Endothelial cell of umbilical vein (primary cell): ENCODE data around the gene PID1. TPM values are rescaled to one million over a fixed set of nuclear protein-coding genes. Genes with fewer than 3 reads are reported as not detected.

ENCODE experiments used
- BruUV-seq: library from RNA; stranded (reverse); fragments of 400-500 nt; replicated peaks from 2 replicates; lab custom pipeline; 2021; lab: Mats Ljungman, UMichigan
- CTCF ChIA-PET: fragments of 300-600, 350-600 bp; sonication (Branson Sonifier 250); formaldehyde crosslinking; loops from one replicate; lab custom pipeline; 2021; ENCODE audit warnings: antibody characterized with exemption, inconsistent platforms; lab: Charles Lee
- POLR2A ChIA-PET: fragments of 300-600, 350-600 bp; sonication (Branson Sonifier 250); formaldehyde crosslinking; loops from one replicate; lab custom pipeline; 2021; ENCODE audit warnings: antibody characterized with exemption, inconsistent platforms; lab: Charles Lee
- DNase-seq: peaks from one replicate; pipeline ENCODE4 v3.0.0-alpha.2; 2011; ENCODE audit warnings: low read depth, low spot score
- FAIRE-seq: peaks from 2 replicates; lab custom pipeline; 2011; peaks lifted over from hg19 to GRCh38; lab: Jason Lieb, UNC
- H2AFZ ChIP-seq: 2 replicates; pipeline ENCODE4 v1.6.0; 2012; ENCODE audit warnings: low read depth, low read length, control low read depth, inconsistent platforms
- H3K27ac ChIP-seq: 2 replicates; pipeline ENCODE4 v1.5.1; 2011; ENCODE audit warnings: low read depth, mild to moderate bottlenecking, control low read depth, low read length, moderate library complexity; ENCODE audit not compliant: insufficient read depth
- H3K27me3 ChIP-seq, 2 experiments: 2 replicates each; pipeline versions ENCODE4 v1.6.0 to v1.6.1; 2011; ENCODE audit warnings: low read length in 2 of 2, mixed read lengths in 1 of 2; ENCODE audit not compliant: control insufficient read depth in 2 of 2, insufficient read depth in 2 of 2
- H3K36me3 ChIP-seq, 2 experiments: 2 replicates in 1 of 2; 3 replicates in 1 of 2; pipeline ENCODE4 v1.5.1; 2011; ENCODE audit warnings: low read length in 2 of 2, mild to moderate bottlenecking in 1 of 2, moderate library complexity in 1 of 2; ENCODE audit not compliant: control insufficient read depth in 2 of 2, insufficient read depth in 2 of 2; ENCODE audit errors: extremely low read depth in 1 of 2
- H3K4me1 ChIP-seq: 3 replicates; pipeline ENCODE4 v1.5.1; 2011; ENCODE audit warnings: mild to moderate bottlenecking, low read length; ENCODE audit not compliant: control insufficient read depth, insufficient read depth; ENCODE audit errors: extremely low read depth
- H3K4me2 ChIP-seq: 2 replicates; pipeline ENCODE4 v1.6.1; 2011; ENCODE audit warnings: low read length, control low read depth, mixed read lengths; ENCODE audit not compliant: insufficient read depth
- H3K4me3 ChIP-seq, 3 experiments: fragments of 200-600 bp in 1 of 3; sonication (generic), shearing (Covaris generic) in 1 of 3; replicated peaks in 1 of 3; 2 replicates each; pipeline ENCODE4 v1.5.1; 2011 to 2016; ENCODE audit warnings: control low read depth in 3 of 3, low read length in 3 of 3, mild to moderate bottlenecking in 2 of 3, inconsistent platforms in 1 of 3, low read depth in 1 of 3, moderate library complexity in 1 of 3; ENCODE audit not compliant: insufficient read depth in 1 of 3
- H3K79me2 ChIP-seq: 2 replicates; pipeline ENCODE4 v1.6.0; 2012; ENCODE audit warnings: low read length, inconsistent platforms; ENCODE audit not compliant: control insufficient read depth, insufficient read depth
- H3K9ac ChIP-seq: replicated peaks from 2 replicates; pipeline ENCODE3; 2011; ENCODE audit warnings: low read length, control low read depth; ENCODE audit not compliant: insufficient read depth; ENCODE audit errors: extremely low read depth
- H3K9me1 ChIP-seq: replicated peaks from 3 replicates; pipeline ENCODE4 v1.6.0; 2011; ENCODE audit warnings: mild to moderate bottlenecking, low read length; ENCODE audit not compliant: control insufficient read depth, insufficient read depth; ENCODE audit errors: extremely low read depth
- H3K9me3 ChIP-seq: replicated peaks from 2 replicates; pipeline ENCODE4 v1.5.1; 2012; ENCODE audit warnings: low read length, inconsistent platforms; ENCODE audit not compliant: control insufficient read depth, insufficient read depth
- H4K20me1 ChIP-seq: replicated peaks from 2 replicates; pipeline ENCODE3; 2011; ENCODE audit warnings: mild to moderate bottlenecking, low read length; ENCODE audit not compliant: control insufficient read depth, insufficient read depth; ENCODE audit errors: extremely low read depth
- EZH2 ChIP-seq: IDR thresholded peaks from 2 replicates; pipeline ENCODE4 v1.6.1; 2012; ENCODE audit warnings: borderline replicate concordance, low read depth, mild to moderate bottlenecking, moderate library complexity, low read length, inconsistent platforms; ENCODE audit not compliant: severe bottlenecking
- FOS ChIP-seq: IDR thresholded peaks from 2 replicates; pipeline ENCODE4 v1.6.1; 2011; ENCODE audit warnings: mild to moderate bottlenecking, low read length, moderate library complexity, borderline replicate concordance; ENCODE audit not compliant: insufficient read depth
- GATA2 ChIP-seq: IDR thresholded peaks from 2 replicates; pipeline ENCODE4 v1.7.0; 2011; ENCODE audit warnings: low read depth, mild to moderate bottlenecking, moderate library complexity, mixed read lengths, low read length; ENCODE audit not compliant: insufficient read length, insufficient read depth
- JUN ChIP-seq: IDR thresholded peaks from 2 replicates; pipeline ENCODE4 v1.6.1; 2011; ENCODE audit warnings: borderline replicate concordance, low read depth; ENCODE audit not compliant: insufficient read length, insufficient read depth
- MYC ChIP-seq: IDR thresholded peaks from one replicate; pipeline ENCODE4 v1.6.1; 2011; ENCODE audit warnings: mild to moderate bottlenecking, low read depth, low read length
- POLR2A ChIP-seq: IDR thresholded peaks from 2 replicates; pipeline ENCODE4 v1.6.1; 2012; ENCODE audit warnings: low read depth, mild to moderate bottlenecking, control low read depth, low read length
- dilution Hi-C: fragments of 300-500 bp; cut with MboI; formaldehyde crosslinking; loops from one replicate; pipeline ENCODE4 v1.15.0; 2019; ENCODE audit warnings: low sequenced_read_pairs; ENCODE audit not compliant: extremely low pct_ligation_motif_present
- intact Hi-C: fragments of 100-400 bp; cut with micrococcal nuclease; formaldehyde crosslinking; loops from one replicate; pipeline ENCODE4 v1.10.0; 2022
- polyA plus RNA-seq, 4 experiments: library from polyadenylated mRNA; depleted of rRNA in 3 of 4; stranded (reverse) in 3 of 4; unstranded in 1 of 4; fragments of >200 nt; gene quantifications; 2 replicates each; pipeline versions ENCODE4 v1.2.1 to v1.2.3, GENCODE V29; 2011 to 2012; ENCODE audit warnings: missing spikeins in 1 of 4
- total RNA-seq: library from RNA; stranded (reverse); gene quantifications from 2 replicates; pipeline ENCODE4 v1.2.3, GENCODE V29; 2021
- TF ChIP-seq, protein P1 (sequence below), 2 donors: IDR thresholded peaks; 1 replicate in 1 of 2; 2 replicates in 1 of 2; pipeline ENCODE4 v1.5.1; 2011; ENCODE audit warnings: low read length in 2 of 2, mild to moderate bottlenecking in 2 of 2, moderate library complexity in 2 of 2, control low read depth in 1 of 2, inconsistent platforms in 1 of 2, low read depth in 1 of 2; ENCODE audit not compliant: insufficient read depth in 1 of 2; ENCODE audit errors: extremely low read depth in 1 of 2
- TF ChIP-seq, protein P2 (sequence below): IDR thresholded peaks from 2 replicates; pipeline ENCODE4 v1.6.1; 2011; ENCODE audit not compliant: insufficient read depth, insufficient read length

Gene PID1
- total and polyA plus RNA-seq, 2 donors (not counting 3 experiments of a cell fraction or from before 2014, with no cell fraction given) = not detected

DNA sequence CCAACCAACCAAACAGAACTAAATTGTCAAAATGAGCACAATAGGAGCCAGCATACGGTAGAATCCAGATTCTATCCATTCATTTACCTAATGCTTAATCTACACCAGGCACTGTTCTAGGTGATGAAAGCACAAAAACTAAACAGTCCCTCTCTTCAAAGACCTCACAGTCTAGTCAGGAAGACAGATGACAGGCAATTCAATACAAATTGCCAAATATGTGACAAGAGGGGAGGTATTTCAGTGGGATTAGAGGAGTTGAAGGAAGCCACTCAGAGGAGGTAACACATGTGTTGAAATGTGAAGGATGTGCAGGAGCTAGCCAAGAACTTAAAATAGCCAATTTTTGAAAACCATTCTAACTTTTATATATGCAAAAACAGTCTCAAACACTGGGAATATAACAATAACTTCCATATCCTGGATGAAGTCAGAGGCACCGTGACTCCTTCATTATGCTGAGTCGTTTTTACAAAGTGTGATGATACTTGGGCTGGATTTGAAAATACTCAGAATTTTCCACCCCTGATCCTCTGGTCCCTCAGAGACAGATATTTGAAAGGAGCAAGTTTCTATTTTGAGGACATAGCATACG is 204.9 kb downstream of the PID1 start:
- H3K9me3 ChIP-seq = peaks cover 12% of the 10 kb centered on the region
- intact Hi-C loops = no loop called here
- no peak for FAIRE-seq

More for the DNA sequence above, 204.9 kb downstream of the PID1 start:
- Histone ChIP-seq H2AFZ (no peak overlapping the region), H3K27ac (no peak overlapping the region), H3K9me1 (no peaks in the 10 kb centered on the region), H3K4me2 (no peak overlapping the region), H3K9ac (no peak overlapping the region), H3K4me3 (no peak overlapping the region), H3K36me3 (no peaks in the 10 kb centered on the region), H3K79me2 (no peaks in the 10 kb centered on the region), H3K27me3 (no peaks in the 10 kb centered on the region), H3K4me1 (no peaks in the 10 kb centered on the region), H4K20me1 (no peaks in the 10 kb centered on the region)
- CTCF ChIA-PET = no interaction called here
- dilution Hi-C loops = no loop called here
- DNase-seq = no peak
- no peak for TF ChIP-seq MYC
- no peak for TF ChIP-seq JUN
- TF ChIP-seq GATA2 = no peak
- TF ChIP-seq, protein P1, sequence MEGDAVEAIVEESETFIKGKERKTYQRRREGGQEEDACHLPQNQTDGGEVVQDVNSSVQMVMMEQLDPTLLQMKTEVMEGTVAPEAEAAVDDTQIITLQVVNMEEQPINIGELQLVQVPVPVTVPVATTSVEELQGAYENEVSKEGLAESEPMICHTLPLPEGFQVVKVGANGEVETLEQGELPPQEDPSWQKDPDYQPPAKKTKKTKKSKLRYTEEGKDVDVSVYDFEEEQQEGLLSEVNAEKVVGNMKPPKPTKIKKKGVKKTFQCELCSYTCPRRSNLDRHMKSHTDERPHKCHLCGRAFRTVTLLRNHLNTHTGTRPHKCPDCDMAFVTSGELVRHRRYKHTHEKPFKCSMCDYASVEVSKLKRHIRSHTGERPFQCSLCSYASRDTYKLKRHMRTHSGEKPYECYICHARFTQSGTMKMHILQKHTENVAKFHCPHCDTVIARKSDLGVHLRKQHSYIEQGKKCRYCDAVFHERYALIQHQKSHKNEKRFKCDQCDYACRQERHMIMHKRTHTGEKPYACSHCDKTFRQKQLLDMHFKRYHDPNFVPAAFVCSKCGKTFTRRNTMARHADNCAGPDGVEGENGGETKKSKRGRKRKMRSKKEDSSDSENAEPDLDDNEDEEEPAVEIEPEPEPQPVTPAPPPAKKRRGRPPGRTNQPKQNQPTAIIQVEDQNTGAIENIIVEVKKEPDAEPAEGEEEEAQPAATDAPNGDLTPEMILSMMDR (IDR thresholded peaks at IDR 0.05; ENCODE audit: extremely low read depth in 1 of 2, insufficient read depth in 1 of 2, low read depth in 1 of 2, low read length in 2 of 2) = no peak
- TF ChIP-seq POLR2A = no peak
- TF ChIP-seq, protein P2, sequence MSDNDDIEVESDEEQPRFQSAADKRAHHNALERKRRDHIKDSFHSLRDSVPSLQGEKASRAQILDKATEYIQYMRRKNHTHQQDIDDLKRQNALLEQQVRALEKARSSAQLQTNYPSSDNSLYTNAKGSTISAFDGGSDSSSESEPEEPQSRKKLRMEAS = no peak
- no peak for TF ChIP-seq EZH2
- no peak for TF ChIP-seq FOS
- POLR2A ChIA-PET = no interaction called here
- BruUV-seq = no TSS peak
